ENCODE data around the gene GAB3.

GAB3 gene

GRCh38 chrX:154774622-154775021, 23.7 kb upstream of the GAB3 start:
- TF ChIP-seq CTCF (IDR thresholded peaks at IDR 0.05) = no peak

- TF ChIP-seq CTCF (IDR thresholded peaks at IDR 0.05) = no peak
These were observed 11.8 kb upstream of the GAB3 start, which contains the start of gene DKC1 for GRCh38 chrX:154762537-154763296. Gene DKC1, plus strand, starts transcription at chrX:154762864. Its CDS starts 102 bp downstream, at chrX:154762966.

GRCh38 chrX:154761977-154762536, 11.2 kb upstream of the GAB3 start:
- no peak for TF ChIP-seq CTCF (IDR thresholded peaks at IDR 0.05)

GRCh38 chrX:154758696-154759095, 7.8 kb upstream of the GAB3 start:
- no peak for TF ChIP-seq CTCF (IDR thresholded peaks at IDR 0.05)

GRCh38 chrX:154751669-154752271, 893 bp upstream of the GAB3 start:
- TF ChIP-seq CTCF (IDR thresholded peaks at IDR 0.05) = no peak

GRCh38 chrX:154751203-154751668, 359 bp upstream of the GAB3 start:
- no peak for TF ChIP-seq CTCF (IDR thresholded peaks at IDR 0.05)

GRCh38 chrX:154749856-154750255, 1.0 kb downstream of the GAB3 start:
- no peak for TF ChIP-seq CTCF (IDR thresholded peaks at IDR 0.05)
